HepG2 (cell line): ENCODE results near the gene MATK. TPM values are rescaled to one million over a fixed set of nuclear protein-coding genes. Genes with fewer than 3 reads are reported as not detected.

Experiments used
- CENPX ChIP-seq: sonication (generic); formaldehyde crosslinking; IDR thresholded peaks from 2 replicates; pipeline ENCODE4 v1.9.0; 2021; ENCODE audit warnings: mild to moderate bottlenecking, missing genetic modification reagents, moderate library complexity
- polyA plus RNA-seq, 8 experiments: library from polyadenylated mRNA; depleted of rRNA in 3 of 8; stranded (reverse) in 7 of 8; unstranded in 1 of 8; fragments of >200 nt; fragmentation: Illumina TruSeq in 4 of 8; extraction: Trizol in 4 of 8; gene quantifications; 2 replicates each; pipeline versions ENCODE4 v1.2.1 to v1.2.3, GENCODE V29; 2011 to 2016; ENCODE audit warnings: low read depth in 4 of 8, missing spikeins in 1 of 8, mixed read lengths in 1 of 8; ENCODE audit not compliant: insufficient read depth in 1 of 8
- total RNA-seq, 5 experiments: library from RNA; depleted of rRNA; stranded (reverse); fragments of >200 nt; fragmentation: Illumina TruSeq; extraction: Trizol; gene quantifications; 2 replicates each; pipeline ENCODE4 v1.2.3, GENCODE V29; 2016; ENCODE audit warnings: low read depth in 1 of 5
- TF ChIP-seq, protein P1 (sequence below), 2 experiments: fragments of 450-650 bp in 1 of 2; sonication (generic) in 1 of 2; formaldehyde crosslinking in 1 of 2; IDR thresholded peaks; 2 replicates each; pipeline versions ENCODE4 v1.6.1 to v1.8.0; 2016 to 2022; ENCODE audit warnings: antibody characterized with exemption in 1 of 2, mild to moderate bottlenecking in 1 of 2, missing genetic modification reagents in 1 of 2
- TF ChIP-seq, protein P2 (sequence below): sonication (generic); formaldehyde crosslinking; conservative IDR thresholded peaks from 2 replicates; pipeline ENCODE4 v1.4.0; 2020; ENCODE audit warnings: missing genetic modification reagents
- TF ChIP-seq, protein P3 (sequence below): sonication (generic); formaldehyde crosslinking; IDR thresholded peaks from 2 replicates; pipeline ENCODE4 v1.5.0; 2020; ENCODE audit warnings: missing genetic modification reagents

Gene MATK
- total and polyA plus RNA-seq, 2 of the 13 experiments (the other 11 are each of a cell fraction or from before 2014, with no cell fraction given), result 0.09 TPM; not detected in 1

DNA sequence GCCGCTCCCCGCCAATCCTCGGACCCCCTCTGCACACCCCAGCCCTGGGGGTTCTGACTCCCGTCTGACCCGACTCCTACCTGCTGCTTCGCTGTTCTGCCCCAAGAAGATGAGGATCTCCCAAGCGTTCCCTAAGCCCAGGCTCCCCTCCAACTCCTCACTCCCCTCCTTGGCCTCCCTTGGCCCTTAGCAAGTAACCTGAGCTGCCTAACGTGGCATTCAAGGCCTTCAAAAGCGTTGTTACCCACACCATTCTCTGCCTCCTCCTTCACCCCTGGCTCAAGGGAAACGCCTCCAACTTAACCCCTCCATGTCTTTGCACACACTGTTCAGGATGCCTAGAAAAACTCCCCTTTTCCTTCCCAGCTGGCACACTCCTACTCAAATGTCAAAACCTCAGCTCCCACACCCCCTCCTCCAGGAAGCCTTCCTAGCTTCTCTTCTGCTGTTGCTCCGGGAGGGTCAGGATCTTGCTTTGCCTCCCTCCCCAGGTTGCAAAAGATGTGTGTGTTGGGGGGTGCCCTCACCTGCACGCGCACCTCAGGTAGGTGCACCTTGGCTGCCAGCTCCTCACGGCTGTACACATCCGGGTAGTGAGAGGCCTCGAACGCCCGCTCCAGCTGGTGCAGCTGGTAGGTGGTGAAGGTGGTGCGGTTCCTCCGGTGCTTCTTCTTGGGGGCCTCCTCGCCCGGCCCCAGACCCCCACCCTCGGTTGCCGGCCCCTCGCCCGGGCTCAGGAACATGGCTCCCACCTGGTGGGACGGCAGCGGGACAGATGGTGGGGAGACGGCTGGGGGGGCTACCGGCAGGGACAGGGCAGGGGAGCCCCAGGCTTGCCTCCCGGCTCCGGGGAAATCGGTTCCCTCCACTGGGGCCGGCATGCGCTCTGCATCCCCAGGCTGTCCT lies 14.9 kb downstream of the MATK start (continued):
- TF ChIP-seq, protein P1, sequence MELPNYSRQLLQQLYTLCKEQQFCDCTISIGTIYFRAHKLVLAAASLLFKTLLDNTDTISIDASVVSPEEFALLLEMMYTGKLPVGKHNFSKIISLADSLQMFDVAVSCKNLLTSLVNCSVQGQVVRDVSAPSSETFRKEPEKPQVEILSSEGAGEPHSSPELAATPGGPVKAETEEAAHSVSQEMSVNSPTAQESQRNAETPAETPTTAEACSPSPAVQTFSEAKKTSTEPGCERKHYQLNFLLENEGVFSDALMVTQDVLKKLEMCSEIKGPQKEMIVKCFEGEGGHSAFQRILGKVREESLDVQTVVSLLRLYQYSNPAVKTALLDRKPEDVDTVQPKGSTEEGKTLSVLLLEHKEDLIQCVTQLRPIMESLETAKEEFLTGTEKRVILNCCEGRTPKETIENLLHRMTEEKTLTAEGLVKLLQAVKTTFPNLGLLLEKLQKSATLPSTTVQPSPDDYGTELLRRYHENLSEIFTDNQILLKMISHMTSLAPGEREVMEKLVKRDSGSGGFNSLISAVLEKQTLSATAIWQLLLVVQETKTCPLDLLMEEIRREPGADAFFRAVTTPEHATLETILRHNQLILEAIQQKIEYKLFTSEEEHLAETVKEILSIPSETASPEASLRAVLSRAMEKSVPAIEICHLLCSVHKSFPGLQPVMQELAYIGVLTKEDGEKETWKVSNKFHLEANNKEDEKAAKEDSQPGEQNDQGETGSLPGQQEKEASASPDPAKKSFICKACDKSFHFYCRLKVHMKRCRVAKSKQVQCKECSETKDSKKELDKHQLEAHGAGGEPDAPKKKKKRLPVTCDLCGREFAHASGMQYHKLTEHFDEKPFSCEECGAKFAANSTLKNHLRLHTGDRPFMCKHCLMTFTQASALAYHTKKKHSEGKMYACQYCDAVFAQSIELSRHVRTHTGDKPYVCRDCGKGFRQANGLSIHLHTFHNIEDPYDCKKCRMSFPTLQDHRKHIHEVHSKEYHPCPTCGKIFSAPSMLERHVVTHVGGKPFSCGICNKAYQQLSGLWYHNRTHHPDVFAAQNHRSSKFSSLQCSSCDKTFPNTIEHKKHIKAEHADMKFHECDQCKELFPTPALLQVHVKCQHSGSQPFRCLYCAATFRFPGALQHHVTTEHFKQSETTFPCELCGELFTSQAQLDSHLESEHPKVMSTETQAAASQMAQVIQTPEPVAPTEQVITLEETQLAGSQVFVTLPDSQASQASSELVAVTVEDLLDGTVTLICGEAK (IDR thresholded peaks at IDR 0.05), result no peak
- TF ChIP-seq, protein P1 (CRISPR knock-in tag; IDR thresholded peaks at IDR 0.05), result no peak
- TF ChIP-seq, protein P2, sequence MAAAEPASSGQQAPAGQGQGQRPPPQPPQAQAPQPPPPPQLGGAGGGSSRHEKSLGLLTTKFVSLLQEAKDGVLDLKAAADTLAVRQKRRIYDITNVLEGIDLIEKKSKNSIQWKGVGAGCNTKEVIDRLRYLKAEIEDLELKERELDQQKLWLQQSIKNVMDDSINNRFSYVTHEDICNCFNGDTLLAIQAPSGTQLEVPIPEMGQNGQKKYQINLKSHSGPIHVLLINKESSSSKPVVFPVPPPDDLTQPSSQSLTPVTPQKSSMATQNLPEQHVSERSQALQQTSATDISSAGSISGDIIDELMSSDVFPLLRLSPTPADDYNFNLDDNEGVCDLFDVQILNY (CRISPR knock-in tag), result no peak
- TF ChIP-seq CENPX (CRISPR knock-in tag), result no peak
- TF ChIP-seq, protein P3, sequence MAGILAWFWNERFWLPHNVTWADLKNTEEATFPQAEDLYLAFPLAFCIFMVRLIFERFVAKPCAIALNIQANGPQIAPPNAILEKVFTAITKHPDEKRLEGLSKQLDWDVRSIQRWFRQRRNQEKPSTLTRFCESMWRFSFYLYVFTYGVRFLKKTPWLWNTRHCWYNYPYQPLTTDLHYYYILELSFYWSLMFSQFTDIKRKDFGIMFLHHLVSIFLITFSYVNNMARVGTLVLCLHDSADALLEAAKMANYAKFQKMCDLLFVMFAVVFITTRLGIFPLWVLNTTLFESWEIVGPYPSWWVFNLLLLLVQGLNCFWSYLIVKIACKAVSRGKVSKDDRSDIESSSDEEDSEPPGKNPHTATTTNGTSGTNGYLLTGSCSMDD (CRISPR knock-in tag), result no peak
